GM12878 (cell line): ENCODE results near the gene PRR15. TPM values are rescaled to one million over a fixed set of nuclear protein-coding genes. Genes with fewer than 3 reads are reported as not detected.

ENCODE experiments used
- ATAC-seq: fragments of 200-7000 bp; cut with Tn5 transposase; 3 replicates; pipeline ENCODE4 v1.9.1; 2020; ENCODE audit warnings: mild to moderate bottlenecking, moderate library complexity
- BruUV-seq: library from RNA; stranded (reverse); fragments of 400-500 nt; replicated peaks from 2 replicates; lab custom pipeline; 2021; lab: Mats Ljungman, UMichigan
- CTCF ChIA-PET: fragments of 300-600 bp; sonication (Branson Sonifier 250); formaldehyde crosslinking; extraction: SDS; loops from one replicate; lab custom pipeline; 2021; ENCODE audit warnings: inconsistent platforms; lab: Yijun Ruan, JAX
- POLR2A ChIA-PET: fragments of 350-600 bp; formaldehyde crosslinking; extraction: SDS; loops from one replicate; lab custom pipeline; 2021; ENCODE audit warnings: inconsistent platforms; lab: Charles Lee
- RAD21 ChIA-PET: fragments of 300-600 bp; sonication (Branson Sonifier 250); formaldehyde crosslinking; loops from one replicate; lab custom pipeline; 2023; ENCODE audit warnings: antibody characterized with exemption; ENCODE audit not compliant: unreplicated experiment; lab: Charles Lee
- SMC1A ChIA-PET: fragments of 300-600 bp; sonication (Branson Sonifier 250); formaldehyde crosslinking; loops from one replicate; lab custom pipeline; 2023; ENCODE audit not compliant: unreplicated experiment, uncharacterized antibody; lab: Charles Lee
- DNase-seq: peaks from one replicate; pipeline ENCODE4 v3.0.0-alpha.2; 2011; ENCODE audit warnings: low read depth, low spot score
- FAIRE-seq: peaks from 3 replicates; lab custom pipeline; 2011; peaks lifted over from hg19 to GRCh38; lab: Jason Lieb, UNC
- H2AFZ ChIP-seq: 2 replicates; pipeline ENCODE4 v1.6.0; 2011; ENCODE audit warnings: low read depth, low read length, control low read depth; ENCODE audit not compliant: control insufficient read depth
- H3K27ac ChIP-seq: 2 replicates; pipeline ENCODE4 v1.5.1; 2011; ENCODE audit warnings: control low read depth; ENCODE audit not compliant: control insufficient read depth, insufficient read depth
- H3K27me3 ChIP-seq, 2 experiments: replicated peaks in 1 of 2; 2 replicates each; pipeline versions ENCODE4 v1.6.0 to v1.6.1; 2011; ENCODE audit warnings: low read length in 1 of 2; ENCODE audit not compliant: control insufficient read depth in 2 of 2, insufficient read depth in 2 of 2
- H3K36me3 ChIP-seq, 2 experiments: 2 replicates each; pipeline ENCODE4 v1.5.1; 2011; ENCODE audit warnings: low read length in 1 of 2; ENCODE audit not compliant: control insufficient read depth in 2 of 2, insufficient read depth in 2 of 2
- H3K4me1 ChIP-seq: 2 replicates; pipeline ENCODE4 v1.6.1; 2011; ENCODE audit warnings: mild to moderate bottlenecking, low read length, moderate library complexity, mixed read lengths; ENCODE audit not compliant: control insufficient read depth, insufficient read depth
- H3K4me2 ChIP-seq: 2 replicates; pipeline ENCODE4 v1.6.0; 2011; ENCODE audit warnings: control low read depth; ENCODE audit not compliant: control insufficient read depth, insufficient read depth
- H3K4me3 ChIP-seq: fragments of 200-600 bp; sonication (generic); 2 replicates; pipeline ENCODE4 v1.5.1; 2016
- H3K79me2 ChIP-seq: 2 replicates; pipeline ENCODE4 v1.6.0; 2011; ENCODE audit warnings: low read length; ENCODE audit not compliant: control insufficient read depth, insufficient read depth
- H3K9ac ChIP-seq: 2 replicates; pipeline ENCODE4 v1.8.0; 2011; ENCODE audit warnings: low read length, control low read depth, mixed read lengths; ENCODE audit not compliant: control insufficient read depth, insufficient read depth
- H3K9me3 ChIP-seq: replicated peaks from 3 replicates; pipeline ENCODE4 v1.5.1; 2011; ENCODE audit warnings: mild to moderate bottlenecking, low read length; ENCODE audit not compliant: control insufficient read depth, insufficient read depth
- H4K20me1 ChIP-seq: 2 replicates; pipeline ENCODE4 v1.6.0; 2011; ENCODE audit not compliant: control insufficient read depth, insufficient read depth
- ASH2L ChIP-seq: fragments of 300-600, 200-600 bp; sonication (generic); IDR thresholded peaks from 2 replicates; pipeline ENCODE4 v1.6.1; 2017; ENCODE audit warnings: low read depth, mild to moderate bottlenecking, borderline replicate concordance
- CHD1 ChIP-seq: IDR thresholded peaks from 2 replicates; pipeline ENCODE4 v1.6.1; 2012; ENCODE audit warnings: low read depth, low read length, improper control_type of control experiment
- ETV6 ChIP-seq, 2 experiments: fragments of 450-650 bp in 1 of 2; IDR thresholded peaks in 1 of 2; conservative IDR thresholded peaks in 1 of 2; 2 replicates each; pipeline ENCODE4 v1.6.1; 2014; ENCODE audit warnings: antibody characterized with exemption in 1 of 2, borderline replicate concordance in 1 of 2, low read depth in 1 of 2, mild to moderate bottlenecking in 1 of 2, moderate library complexity in 1 of 2
- KAT2A ChIP-seq: conservative IDR thresholded peaks from 2 replicates; pipeline ENCODE4 v1.6.1; 2011; ENCODE audit warnings: low read depth, low read length; ENCODE audit not compliant: control insufficient read depth
- LARP7 ChIP-seq: fragments of 450-650 bp; IDR thresholded peaks from 2 replicates; pipeline ENCODE4 v1.6.1; 2017; ENCODE audit warnings: mild to moderate bottlenecking
- PML ChIP-seq: IDR thresholded peaks from 2 replicates; pipeline ENCODE4 v1.6.1; 2012; ENCODE audit warnings: low read length, inconsistent platforms
- SMC3 ChIP-seq: IDR thresholded peaks from 2 replicates; pipeline ENCODE4 v1.6.1; 2011; ENCODE audit warnings: low read length, improper control_type of control experiment, borderline replicate concordance
- STAT1 ChIP-seq: fragments of 450-650 bp; conservative IDR thresholded peaks from 2 replicates; pipeline ENCODE4 v1.6.1; 2014; ENCODE audit warnings: antibody characterized with exemption, mild to moderate bottlenecking
- TARDBP ChIP-seq: IDR thresholded peaks from 2 replicates; pipeline ENCODE4 v1.6.1; 2016; ENCODE audit warnings: borderline replicate concordance
- WGBS: methylation state at CpG from one replicate; pipeline ENCODE4 v1.1.6; 2016; ENCODE audit warnings: low lambda C conversion rate; ENCODE audit not compliant: insufficient replicate concordance, insufficient coverage; ENCODE audit errors: missing lambda C conversion rate; 5-methylcytosine and 5-hydroxymethylcytosine counted together
- in situ Hi-C: fragments of 300-500 bp; cut with MboI; formaldehyde crosslinking; loops from 9 replicates; pipeline ENCODE4 v1.14.3; 2018; ENCODE audit warnings: mixed read lengths
- intact Hi-C: fragments of 100-400 bp; cut with micrococcal nuclease; formaldehyde crosslinking; loops from one replicate; pipeline ENCODE4 v1.14.2; 2022; ENCODE audit not compliant: unreplicated experiment
- polyA plus RNA-seq, 11 experiments: library from polyadenylated mRNA; depleted of rRNA in 4 of 11; unstranded in 6 of 11; stranded (reverse) in 5 of 11; fragments of >200 nt; fragmentation: Nextera tagmentation in 4 of 11; fragmentation: Illumina TruSeq in 1 of 11; extraction: Ambion mirVana in 4 of 11; extraction: Trizol in 1 of 11; gene quantifications; 1 replicate in 1 of 11; 2 replicates in 10 of 11; pipeline versions ENCODE4 v1.2.1 to v1.2.3, GENCODE V29; 2011 to 2016; ENCODE audit warnings: inconsistent platforms in 2 of 11, missing spikeins in 2 of 11, low read depth in 1 of 11
- total RNA-seq, 4 experiments: library from RNA; depleted of rRNA in 3 of 4; stranded (reverse); fragments of >200 nt in 3 of 4; fragmentation: Illumina TruSeq in 1 of 4; extraction: Trizol in 1 of 4; gene quantifications; 2 replicates each; pipeline versions ENCODE4 v1.2.1 to v1.2.3, GENCODE V29; 2013 to 2021
- TF ChIP-seq, protein P1 (sequence below): IDR thresholded peaks from 2 replicates; pipeline ENCODE4 v1.6.1; 2011; ENCODE audit warnings: low read depth, mild to moderate bottlenecking, low read length, moderate library complexity, borderline replicate concordance; ENCODE audit errors: extremely low read depth
- TF ChIP-seq, protein P2 (sequence below): IDR thresholded peaks from 2 replicates; pipeline ENCODE4 v1.6.1; 2012; ENCODE audit warnings: low read depth, low read length, improper control_type of control experiment
- TF ChIP-seq, protein P3 (sequence below): fragments of 150-350 bp; IDR thresholded peaks from 2 replicates; pipeline ENCODE4 v1.6.1; 2014; ENCODE audit warnings: mild to moderate bottlenecking, low read depth, low read length
- TF ChIP-seq, protein P4 (sequence below): IDR thresholded peaks from 2 replicates; pipeline ENCODE4 v1.6.1; 2011; ENCODE audit warnings: borderline replicate concordance, low read depth, mild to moderate bottlenecking, moderate library complexity, low read length; ENCODE audit not compliant: insufficient read depth, poor library complexity, severe bottlenecking
- TF ChIP-seq, protein P5 (sequence below): fragments of 450-650 bp; conservative IDR thresholded peaks from 2 replicates; pipeline ENCODE4 v1.6.1; 2017; ENCODE audit warnings: mild to moderate bottlenecking, moderate library complexity
- TF ChIP-seq, protein P6 (sequence below): fragments of 450-650 bp; IDR thresholded peaks from 2 replicates; pipeline ENCODE4 v1.6.1; 2018; ENCODE audit warnings: mild to moderate bottlenecking, low read depth, moderate library complexity; ENCODE audit not compliant: partially characterized antibody

PRR15 gene
- total and polyA plus RNA-seq, 10 of the 15 experiments (the other 5 are each of a cell fraction or from before 2014, with no cell fraction given) = not detected

DNA sequence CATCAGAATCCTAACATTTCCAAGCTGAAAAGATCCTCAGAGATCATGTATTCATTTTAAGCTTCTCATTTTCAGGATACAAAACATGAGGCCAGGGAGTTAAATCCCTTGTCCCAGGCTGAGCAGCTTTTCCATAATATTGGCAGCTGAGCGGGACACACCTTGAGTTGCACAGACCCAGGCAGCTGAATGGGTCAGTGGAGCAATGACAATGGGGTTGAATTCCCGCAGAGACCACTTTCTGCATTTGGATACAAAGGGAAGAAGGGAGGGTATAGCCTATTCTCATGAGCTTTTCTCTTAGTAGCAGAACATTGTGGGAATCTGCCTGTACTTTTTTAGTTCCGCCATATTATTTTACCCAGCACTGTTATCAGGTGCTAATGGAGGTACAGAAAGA lies 49.5 kb downstream of the PRR15 start:
- H3K4me3 ChIP-seq = no peak overlapping the region
- FAIRE-seq (no peak), ATAC-seq (no peak), DNase-seq (no peak)
- no peak overlapping the region for H3K9ac ChIP-seq
- H3K27me3 ChIP-seq = no peaks in the 10 kb centered on the region
- no peak overlapping the region for H3K4me2 ChIP-seq
- ChIA-PET POLR2A (no interaction called here), SMC1A (interaction anchor here (1.1 kb wide), 1 partner anchor 18 kb away, joined by 3 read pairs; no protein-coding TSS in a partner anchor), CTCF (interaction anchor here (0.6 kb wide), 2 partner anchors 685 to 901 kb away, joined by 3 read pairs; no protein-coding TSS in a partner anchor), RAD21 (no interaction called here)
- H3K4me1 ChIP-seq = no peaks in the 10 kb centered on the region
- no peak overlapping the region for H3K27ac ChIP-seq
- 60% methylated on average over 3 of the region's 3 CpGs for WGBS
- BruUV-seq = no TSS peak
- in situ Hi-C loops = no loop called here
- H2AFZ ChIP-seq = no peak overlapping the region
- no peaks in the 10 kb centered on the region for H3K79me2 ChIP-seq
- H3K36me3 ChIP-seq = no peaks in the 10 kb centered on the region
- no peaks in the 10 kb centered on the region for H3K9me3 ChIP-seq
- intact Hi-C loops = no loop called here
- H4K20me1 ChIP-seq = no peaks in the 10 kb centered on the region
- TF ChIP-seq CHD1 (no peak), ASH2L (no peak), KAT2A (no peak), ETV6 (conservative IDR thresholded peaks at IDR 0.05 in 1 of 2, IDR thresholded peaks at IDR 0.05 in 1 of 2; ENCODE audit: borderline replicate concordance in 1 of 2, low read depth in 1 of 2) (no peak), SMC3 (no peak), STAT1 (no peak), LARP7 (no peak), PML (no peak), TARDBP (no peak)
- TF ChIP-seq, protein P1, sequence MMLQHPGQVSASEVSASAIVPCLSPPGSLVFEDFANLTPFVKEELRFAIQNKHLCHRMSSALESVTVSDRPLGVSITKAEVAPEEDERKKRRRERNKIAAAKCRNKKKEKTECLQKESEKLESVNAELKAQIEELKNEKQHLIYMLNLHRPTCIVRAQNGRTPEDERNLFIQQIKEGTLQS = no peak
- TF ChIP-seq, protein P2, sequence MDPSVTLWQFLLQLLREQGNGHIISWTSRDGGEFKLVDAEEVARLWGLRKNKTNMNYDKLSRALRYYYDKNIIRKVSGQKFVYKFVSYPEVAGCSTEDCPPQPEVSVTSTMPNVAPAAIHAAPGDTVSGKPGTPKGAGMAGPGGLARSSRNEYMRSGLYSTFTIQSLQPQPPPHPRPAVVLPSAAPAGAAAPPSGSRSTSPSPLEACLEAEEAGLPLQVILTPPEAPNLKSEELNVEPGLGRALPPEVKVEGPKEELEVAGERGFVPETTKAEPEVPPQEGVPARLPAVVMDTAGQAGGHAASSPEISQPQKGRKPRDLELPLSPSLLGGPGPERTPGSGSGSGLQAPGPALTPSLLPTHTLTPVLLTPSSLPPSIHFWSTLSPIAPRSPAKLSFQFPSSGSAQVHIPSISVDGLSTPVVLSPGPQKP = no peak
- TF ChIP-seq, protein P3, sequence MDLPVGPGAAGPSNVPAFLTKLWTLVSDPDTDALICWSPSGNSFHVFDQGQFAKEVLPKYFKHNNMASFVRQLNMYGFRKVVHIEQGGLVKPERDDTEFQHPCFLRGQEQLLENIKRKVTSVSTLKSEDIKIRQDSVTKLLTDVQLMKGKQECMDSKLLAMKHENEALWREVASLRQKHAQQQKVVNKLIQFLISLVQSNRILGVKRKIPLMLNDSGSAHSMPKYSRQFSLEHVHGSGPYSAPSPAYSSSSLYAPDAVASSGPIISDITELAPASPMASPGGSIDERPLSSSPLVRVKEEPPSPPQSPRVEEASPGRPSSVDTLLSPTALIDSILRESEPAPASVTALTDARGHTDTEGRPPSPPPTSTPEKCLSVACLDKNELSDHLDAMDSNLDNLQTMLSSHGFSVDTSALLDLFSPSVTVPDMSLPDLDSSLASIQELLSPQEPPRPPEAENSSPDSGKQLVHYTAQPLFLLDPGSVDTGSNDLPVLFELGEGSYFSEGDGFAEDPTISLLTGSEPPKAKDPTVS = no peak
- TF ChIP-seq, protein P4, sequence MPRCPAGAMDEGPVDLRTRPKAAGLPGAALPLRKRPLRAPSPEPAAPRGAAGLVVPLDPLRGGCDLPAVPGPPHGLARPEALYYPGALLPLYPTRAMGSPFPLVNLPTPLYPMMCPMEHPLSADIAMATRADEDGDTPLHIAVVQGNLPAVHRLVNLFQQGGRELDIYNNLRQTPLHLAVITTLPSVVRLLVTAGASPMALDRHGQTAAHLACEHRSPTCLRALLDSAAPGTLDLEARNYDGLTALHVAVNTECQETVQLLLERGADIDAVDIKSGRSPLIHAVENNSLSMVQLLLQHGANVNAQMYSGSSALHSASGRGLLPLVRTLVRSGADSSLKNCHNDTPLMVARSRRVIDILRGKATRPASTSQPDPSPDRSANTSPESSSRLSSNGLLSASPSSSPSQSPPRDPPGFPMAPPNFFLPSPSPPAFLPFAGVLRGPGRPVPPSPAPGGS = no peak
- TF ChIP-seq, protein P5, sequence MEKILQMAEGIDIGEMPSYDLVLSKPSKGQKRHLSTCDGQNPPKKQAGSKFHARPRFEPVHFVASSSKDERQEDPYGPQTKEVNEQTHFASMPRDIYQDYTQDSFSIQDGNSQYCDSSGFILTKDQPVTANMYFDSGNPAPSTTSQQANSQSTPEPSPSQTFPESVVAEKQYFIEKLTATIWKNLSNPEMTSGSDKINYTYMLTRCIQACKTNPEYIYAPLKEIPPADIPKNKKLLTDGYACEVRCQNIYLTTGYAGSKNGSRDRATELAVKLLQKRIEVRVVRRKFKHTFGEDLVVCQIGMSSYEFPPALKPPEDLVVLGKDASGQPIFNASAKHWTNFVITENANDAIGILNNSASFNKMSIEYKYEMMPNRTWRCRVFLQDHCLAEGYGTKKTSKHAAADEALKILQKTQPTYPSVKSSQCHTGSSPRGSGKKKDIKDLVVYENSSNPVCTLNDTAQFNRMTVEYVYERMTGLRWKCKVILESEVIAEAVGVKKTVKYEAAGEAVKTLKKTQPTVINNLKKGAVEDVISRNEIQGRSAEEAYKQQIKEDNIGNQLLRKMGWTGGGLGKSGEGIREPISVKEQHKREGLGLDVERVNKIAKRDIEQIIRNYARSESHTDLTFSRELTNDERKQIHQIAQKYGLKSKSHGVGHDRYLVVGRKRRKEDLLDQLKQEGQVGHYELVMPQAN = no peak
- TF ChIP-seq, protein P6, sequence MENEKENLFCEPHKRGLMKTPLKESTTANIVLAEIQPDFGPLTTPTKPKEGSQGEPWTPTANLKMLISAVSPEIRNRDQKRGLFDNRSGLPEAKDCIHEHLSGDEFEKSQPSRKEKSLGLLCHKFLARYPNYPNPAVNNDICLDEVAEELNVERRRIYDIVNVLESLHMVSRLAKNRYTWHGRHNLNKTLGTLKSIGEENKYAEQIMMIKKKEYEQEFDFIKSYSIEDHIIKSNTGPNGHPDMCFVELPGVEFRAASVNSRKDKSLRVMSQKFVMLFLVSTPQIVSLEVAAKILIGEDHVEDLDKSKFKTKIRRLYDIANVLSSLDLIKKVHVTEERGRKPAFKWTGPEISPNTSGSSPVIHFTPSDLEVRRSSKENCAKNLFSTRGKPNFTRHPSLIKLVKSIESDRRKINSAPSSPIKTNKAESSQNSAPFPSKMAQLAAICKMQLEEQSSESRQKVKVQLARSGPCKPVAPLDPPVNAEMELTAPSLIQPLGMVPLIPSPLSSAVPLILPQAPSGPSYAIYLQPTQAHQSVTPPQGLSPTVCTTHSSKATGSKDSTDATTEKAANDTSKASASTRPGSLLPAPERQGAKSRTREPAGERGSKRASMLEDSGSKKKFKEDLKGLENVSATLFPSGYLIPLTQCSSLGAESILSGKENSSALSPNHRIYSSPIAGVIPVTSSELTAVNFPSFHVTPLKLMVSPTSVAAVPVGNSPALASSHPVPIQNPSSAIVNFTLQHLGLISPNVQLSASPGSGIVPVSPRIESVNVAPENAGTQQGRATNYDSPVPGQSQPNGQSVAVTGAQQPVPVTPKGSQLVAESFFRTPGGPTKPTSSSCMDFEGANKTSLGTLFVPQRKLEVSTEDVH = no peak
